Sigmoid colon (tissue), 7 donors: ENCODE measurements around the gene CHKA. TPM values are rescaled to one million over a fixed set of nuclear protein-coding genes. Genes with fewer than 3 reads are reported as not detected.

Experiments
- DNase-seq: peaks from one replicate; pipeline ENCODE4 v3.0.0-alpha.2; 2019
- H3K27ac ChIP-seq, 4 donors: fragments of 200-600 bp; sonication (generic); one replicate each; pipeline ENCODE4 v1.5.1; 2016 to 2019; ENCODE audit warnings: mild to moderate bottlenecking in 1 of 4
- H3K27me3 ChIP-seq, 3 donors: fragments of 200-600 bp; sonication (generic); one replicate each; pipeline ENCODE4 v1.5.1; 2019; ENCODE audit warnings: mild to moderate bottlenecking in 1 of 3
- H3K36me3 ChIP-seq, 4 donors: fragments of 200-600 bp; sonication (generic); one replicate each; pipeline ENCODE4 v1.5.1; 2016 to 2019
- H3K4me1 ChIP-seq, 4 donors: fragments of 200-600 bp; sonication (generic); one replicate each; pipeline ENCODE4 v1.5.1; 2017 to 2019
- H3K4me3 ChIP-seq, 4 donors: fragments of 200-600 bp; sonication (generic); one replicate each; pipeline ENCODE4 v1.5.1; 2017 to 2019; ENCODE audit warnings: mild to moderate bottlenecking in 2 of 4, moderate library complexity in 1 of 4
- H3K9me3 ChIP-seq, 4 donors: fragments of 200-600 bp in 3 of 4; sonication (generic) in 3 of 4; one replicate each; pipeline versions ENCODE4 v1.5.1 to v1.6.1; 2013 to 2019
- EP300 ChIP-seq, 4 donors: sonication (generic); formaldehyde crosslinking; IDR thresholded peaks; one replicate each; pipeline ENCODE4 v1.6.1; 2017; ENCODE audit warnings: antibody characterized with exemption in 4 of 4
- POLR2A ChIP-seq, 2 donors: fragments of 450-650 bp; IDR thresholded peaks; one replicate each; pipeline ENCODE4 v1.6.1; 2016; ENCODE audit warnings: antibody characterized with exemption in 2 of 2, mild to moderate bottlenecking in 2 of 2, moderate library complexity in 2 of 2
- POLR2AphosphoS5 ChIP-seq, 4 donors: sonication (generic); formaldehyde crosslinking; IDR thresholded peaks; one replicate each; pipeline ENCODE4 v1.6.1; 2017; ENCODE audit warnings: antibody characterized with exemption in 4 of 4
- WGBS, 2 donors: extraction: QIAGEN DNeasy Blood & Tissue Kit; methylation state at CpG; one replicate each; pipeline ENCODE4 v1.1.7; 2013; 5-methylcytosine and 5-hydroxymethylcytosine counted together
- intact Hi-C: fragments of 100-400 bp; cut with DNase I; formaldehyde crosslinking; loops from one replicate; pipeline ENCODE4 v1.15.1; 2023
- polyA plus RNA-seq, 3 donors: library from polyadenylated mRNA; stranded (reverse); fragments of 200-250 nt; gene quantifications; one replicate each; pipeline ENCODE4 v1.2.3, GENCODE V29; 2013
- total RNA-seq, 4 donors: library from RNA; depleted of rRNA; stranded (reverse); fragments of >200 nt; gene quantifications; one replicate each; pipeline ENCODE4 v1.1.0, GENCODE V29; 2016
- TF ChIP-seq, protein P1 (sequence below), 4 experiments: fragments of 450-650 bp in 3 of 4; fragments of 200-600 bp in 1 of 4; IDR thresholded peaks; one replicate each; pipeline ENCODE4 v1.5.1; 2016 to 2019; ENCODE audit warnings: antibody characterized with exemption in 4 of 4, mild to moderate bottlenecking in 3 of 4, moderate library complexity in 2 of 4
- donor health status: healthy with polysubstance abuse.
- donor health status: Bipolar disorder and iron deficiency.
- donor health status: healthy.

The CHKA gene
- total and polyA plus RNA-seq, 7 donors, result 16.4 to 41.0 (median 27.0) TPM

- 93 to 94% methylated on average over 37 of the region's 37 CpGs for WGBS, 2 donors
- H3K4me3 ChIP-seq, result no peak overlapping the region
- peaks cover 0 to 6% (median 3%) of the 10 kb centered on the region in 4 donors for H3K4me1 ChIP-seq
- no peaks in the 10 kb centered on the region for H3K9me3 ChIP-seq
- intact Hi-C loops, result no loop called here
- no peaks in the 10 kb centered on the region for H3K27me3 ChIP-seq
- peak; percentile 56 for DNase-seq
- H3K36me3 ChIP-seq, result peaks cover 17 to 89% (median 52%) of the 10 kb centered on the region in 4 donors
- H3K27ac ChIP-seq, result no peak overlapping the region
- TF ChIP-seq POLR2A (IDR thresholded peaks at IDR 0.05) (no peak), EP300 (IDR thresholded peaks at IDR 0.05) (no peak), POLR2AphosphoS5 (IDR thresholded peaks at IDR 0.05) (no peak)
- TF ChIP-seq, protein P1, sequence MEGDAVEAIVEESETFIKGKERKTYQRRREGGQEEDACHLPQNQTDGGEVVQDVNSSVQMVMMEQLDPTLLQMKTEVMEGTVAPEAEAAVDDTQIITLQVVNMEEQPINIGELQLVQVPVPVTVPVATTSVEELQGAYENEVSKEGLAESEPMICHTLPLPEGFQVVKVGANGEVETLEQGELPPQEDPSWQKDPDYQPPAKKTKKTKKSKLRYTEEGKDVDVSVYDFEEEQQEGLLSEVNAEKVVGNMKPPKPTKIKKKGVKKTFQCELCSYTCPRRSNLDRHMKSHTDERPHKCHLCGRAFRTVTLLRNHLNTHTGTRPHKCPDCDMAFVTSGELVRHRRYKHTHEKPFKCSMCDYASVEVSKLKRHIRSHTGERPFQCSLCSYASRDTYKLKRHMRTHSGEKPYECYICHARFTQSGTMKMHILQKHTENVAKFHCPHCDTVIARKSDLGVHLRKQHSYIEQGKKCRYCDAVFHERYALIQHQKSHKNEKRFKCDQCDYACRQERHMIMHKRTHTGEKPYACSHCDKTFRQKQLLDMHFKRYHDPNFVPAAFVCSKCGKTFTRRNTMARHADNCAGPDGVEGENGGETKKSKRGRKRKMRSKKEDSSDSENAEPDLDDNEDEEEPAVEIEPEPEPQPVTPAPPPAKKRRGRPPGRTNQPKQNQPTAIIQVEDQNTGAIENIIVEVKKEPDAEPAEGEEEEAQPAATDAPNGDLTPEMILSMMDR (IDR thresholded peaks at IDR 0.05), result no peak
Observed at GRCh38 chr11:68047437-68048290, 73.5 kb downstream of the CHKA start.

- TF ChIP-seq, protein P1 (IDR thresholded peaks at IDR 0.05), result no peak
- no peak for TF ChIP-seq POLR2A (IDR thresholded peaks at IDR 0.05)
- TF ChIP-seq POLR2AphosphoS5 (IDR thresholded peaks at IDR 0.05), result no peak
- TF ChIP-seq EP300 (IDR thresholded peaks at IDR 0.05), result no peak
- 95 to 97% methylated on average over 18 of the region's 18 CpGs for WGBS, 2 donors
Observed at GRCh38 chr11:68044898-68045351, 76.3 kb downstream of the CHKA start.

DNA sequence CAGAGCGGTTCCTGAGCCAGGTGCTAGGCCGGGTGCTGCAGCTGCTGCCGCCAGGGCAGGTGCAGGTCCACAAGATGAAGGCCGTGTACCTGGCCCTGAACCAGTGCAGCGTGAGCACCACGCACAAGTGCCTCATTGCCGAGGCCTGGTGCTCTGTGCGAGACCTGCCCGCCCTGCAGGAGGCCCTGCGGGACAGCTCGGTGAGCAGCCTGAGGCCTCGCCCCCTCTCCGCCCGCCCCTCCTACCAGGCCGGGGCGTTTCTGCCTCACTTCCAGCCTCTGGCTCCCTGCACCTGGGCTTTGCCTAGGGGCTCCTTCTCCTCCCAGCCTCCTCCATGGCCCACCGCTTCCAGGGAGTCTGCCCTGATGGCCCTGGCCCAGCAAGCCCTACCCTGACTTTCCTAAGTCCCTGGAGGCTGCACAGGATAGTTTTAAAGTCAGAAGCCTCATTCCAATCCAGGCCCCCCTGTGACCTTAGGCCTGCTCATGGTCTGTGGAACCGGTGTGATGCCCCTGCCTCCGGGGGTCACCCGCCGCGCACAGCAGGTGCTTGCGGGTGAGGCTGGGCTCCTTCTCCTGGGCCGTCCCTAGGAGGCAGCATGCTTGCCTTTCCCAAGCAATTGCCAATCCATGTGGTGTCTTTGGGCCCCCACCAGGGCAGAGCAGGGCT lies 76.9 kb downstream of the CHKA start:
- DNase-seq, result peak; percentile 61
- intact Hi-C loops, result no loop called here
- peaks cover 5 to 66% (median 36%) of the 10 kb centered on the region in 4 donors for H3K36me3 ChIP-seq

More at GRCh38 chr11:68044898-68045351, 76.3 kb downstream of the CHKA start:
- Histone ChIP-seq H3K4me1 (peaks cover 0 to 31% (median 19%) of the 10 kb centered on the region in 4 donors), H3K9me3 (no peaks in the 10 kb centered on the region), H3K27me3 (no peaks in the 10 kb centered on the region), H3K4me3 (no peak overlapping the region), H3K36me3 (peaks cover 9 to 73% (median 42%) of the 10 kb centered on the region in 4 donors), H3K27ac (no peak overlapping the region)
- intact Hi-C loops, result no loop called here
- no peak for DNase-seq

GRCh38 chr11:68043349-68044144 lies 77.6 kb downstream of the CHKA start:
- Histone ChIP-seq H3K36me3 (peaks cover 5 to 59% (median 30%) of the 10 kb centered on the region in 4 donors), H3K27me3 (no peaks in the 10 kb centered on the region), H3K9me3 (no peaks in the 10 kb centered on the region), H3K4me1 (peaks cover 0 to 42% (median 30%) of the 10 kb centered on the region in 4 donors), H3K4me3 (no peak overlapping the region), H3K27ac (peak overlapping the region; percentile 28 to 91 (median 54))
- TF ChIP-seq POLR2AphosphoS5 (IDR thresholded peaks at IDR 0.05) (no peak), POLR2A (IDR thresholded peaks at IDR 0.05) (no peak), EP300 (IDR thresholded peaks at IDR 0.05) (no peak)
- TF ChIP-seq, protein P1 (IDR thresholded peaks at IDR 0.05), result no peak
- 86 to 88% methylated on average over 36 of the region's 36 CpGs for WGBS, 2 donors
- DNase-seq, result peak; percentile 85
- intact Hi-C loops, result no loop called here

More for the DNA sequence above, 76.9 kb downstream of the CHKA start:
- WGBS, 2 donors, result 64 to 84% methylated on average over 24 of the region's 24 CpGs
- Histone ChIP-seq H3K27ac (peak overlapping the region in 1 of 4 donors; percentile 91), H3K27me3 (no peaks in the 10 kb centered on the region), H3K4me1 (peaks cover 0 to 38% (median 26%) of the 10 kb centered on the region in 4 donors), H3K9me3 (no peaks in the 10 kb centered on the region), H3K4me3 (no peak overlapping the region)
- TF ChIP-seq EP300 (IDR thresholded peaks at IDR 0.05) (no peak), POLR2A (IDR thresholded peaks at IDR 0.05) (no peak), POLR2AphosphoS5 (IDR thresholded peaks at IDR 0.05) (no peak)
- TF ChIP-seq, protein P1 (IDR thresholded peaks at IDR 0.05), result no peak
